Fibroblast of pulmonary artery (primary cell): ENCODE results near the gene CD300A.

Source experiments
- DNase-seq: peaks from one replicate; pipeline ENCODE4 v3.0.0-alpha.2; 2010; ENCODE audit warnings: low read depth
- H3K4me3 ChIP-seq: replicated peaks from 2 replicates; pipeline ENCODE4 v1.5.1; 2011; ENCODE audit warnings: low read depth, mild to moderate bottlenecking, control low read depth, low read length, moderate library complexity
- TF ChIP-seq, protein P1 (sequence below): IDR thresholded peaks from 2 replicates; pipeline ENCODE4 v1.5.1; 2011; ENCODE audit warnings: mild to moderate bottlenecking, control low read depth, low read length, inconsistent platforms; ENCODE audit errors: missing control alignments

Gene CD300A

DNA sequence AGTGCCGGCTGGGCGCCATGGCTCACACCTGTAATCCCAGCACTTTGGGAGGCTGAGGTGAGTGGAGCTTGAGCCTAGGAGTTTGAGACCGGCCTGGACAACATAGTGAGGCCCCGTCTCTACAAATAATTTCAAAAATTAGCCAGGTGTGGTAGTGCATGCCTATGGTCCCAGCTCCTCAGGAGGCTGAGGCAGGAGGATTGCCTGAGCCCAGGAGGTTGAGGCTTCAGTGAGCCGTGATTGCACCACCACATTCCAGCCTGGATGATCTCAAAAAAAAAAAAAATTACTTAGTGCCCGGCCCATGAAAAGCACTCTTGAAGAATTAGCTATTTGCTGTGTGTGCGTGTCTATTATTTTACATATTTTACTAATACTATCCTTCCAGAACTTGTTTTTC lies 24.9 kb upstream of the CD300A start:
- no peak overlapping the region for H3K4me3 ChIP-seq
- DNase-seq = no peak
- TF ChIP-seq, protein P1, sequence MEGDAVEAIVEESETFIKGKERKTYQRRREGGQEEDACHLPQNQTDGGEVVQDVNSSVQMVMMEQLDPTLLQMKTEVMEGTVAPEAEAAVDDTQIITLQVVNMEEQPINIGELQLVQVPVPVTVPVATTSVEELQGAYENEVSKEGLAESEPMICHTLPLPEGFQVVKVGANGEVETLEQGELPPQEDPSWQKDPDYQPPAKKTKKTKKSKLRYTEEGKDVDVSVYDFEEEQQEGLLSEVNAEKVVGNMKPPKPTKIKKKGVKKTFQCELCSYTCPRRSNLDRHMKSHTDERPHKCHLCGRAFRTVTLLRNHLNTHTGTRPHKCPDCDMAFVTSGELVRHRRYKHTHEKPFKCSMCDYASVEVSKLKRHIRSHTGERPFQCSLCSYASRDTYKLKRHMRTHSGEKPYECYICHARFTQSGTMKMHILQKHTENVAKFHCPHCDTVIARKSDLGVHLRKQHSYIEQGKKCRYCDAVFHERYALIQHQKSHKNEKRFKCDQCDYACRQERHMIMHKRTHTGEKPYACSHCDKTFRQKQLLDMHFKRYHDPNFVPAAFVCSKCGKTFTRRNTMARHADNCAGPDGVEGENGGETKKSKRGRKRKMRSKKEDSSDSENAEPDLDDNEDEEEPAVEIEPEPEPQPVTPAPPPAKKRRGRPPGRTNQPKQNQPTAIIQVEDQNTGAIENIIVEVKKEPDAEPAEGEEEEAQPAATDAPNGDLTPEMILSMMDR = no peak

GRCh38 chr17:74442291-74442669 lies 24.2 kb upstream of the CD300A start:
- no peak for DNase-seq
- TF ChIP-seq, protein P1 = no peak
- no peak overlapping the region for H3K4me3 ChIP-seq

DNA sequence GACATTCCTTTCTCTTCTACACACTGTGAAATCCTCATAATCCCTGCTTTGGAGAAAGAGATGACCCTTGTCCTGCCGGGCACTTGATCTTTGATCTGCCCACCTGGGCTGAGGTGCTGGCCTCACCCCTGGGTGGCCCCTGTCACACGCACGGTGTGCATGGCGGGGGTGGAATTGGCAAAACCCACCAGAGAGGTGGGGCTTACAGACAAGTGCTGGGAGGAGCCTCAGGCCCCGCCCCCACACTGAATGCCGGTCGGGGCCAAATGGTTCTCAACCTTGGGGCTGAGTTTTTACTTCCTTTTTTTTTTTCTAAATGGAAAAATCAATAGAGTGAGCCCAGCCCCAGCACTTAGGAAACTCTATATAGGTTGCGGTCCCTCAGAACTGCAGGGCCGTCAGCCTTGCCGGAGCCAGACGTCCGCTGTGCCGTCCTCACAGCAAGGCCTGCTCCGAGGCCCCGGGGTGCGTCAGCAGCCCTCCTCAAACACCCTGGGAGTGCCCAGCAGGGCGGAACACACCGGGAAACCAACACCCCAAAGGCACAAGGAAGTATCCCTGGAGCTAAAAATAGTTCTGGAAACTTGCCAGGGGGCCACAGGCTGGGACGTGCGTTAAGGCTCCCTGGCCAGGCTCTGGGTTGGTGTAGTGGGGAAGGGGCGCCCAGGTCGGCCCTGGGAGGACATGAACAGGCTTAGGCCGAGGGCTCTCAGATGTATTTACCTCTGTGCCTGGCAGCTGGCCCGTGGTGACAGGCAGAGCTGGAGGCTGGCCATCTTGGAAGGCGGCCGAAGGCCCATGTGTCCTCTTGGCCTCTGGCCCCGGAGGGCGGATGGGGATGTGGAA lies 23.5 kb upstream of the CD300A start:
- TF ChIP-seq, protein P1 = no peak
- H3K4me3 ChIP-seq = no peak overlapping the region
- DNase-seq = peak; percentile 63

- TF ChIP-seq, protein P1 = no peak
- DNase-seq = no peak
- H3K4me3 ChIP-seq = no peak overlapping the region
These were observed 22.7 kb upstream of the CD300A start for GRCh38 chr17:74443516-74444296.

DNA sequence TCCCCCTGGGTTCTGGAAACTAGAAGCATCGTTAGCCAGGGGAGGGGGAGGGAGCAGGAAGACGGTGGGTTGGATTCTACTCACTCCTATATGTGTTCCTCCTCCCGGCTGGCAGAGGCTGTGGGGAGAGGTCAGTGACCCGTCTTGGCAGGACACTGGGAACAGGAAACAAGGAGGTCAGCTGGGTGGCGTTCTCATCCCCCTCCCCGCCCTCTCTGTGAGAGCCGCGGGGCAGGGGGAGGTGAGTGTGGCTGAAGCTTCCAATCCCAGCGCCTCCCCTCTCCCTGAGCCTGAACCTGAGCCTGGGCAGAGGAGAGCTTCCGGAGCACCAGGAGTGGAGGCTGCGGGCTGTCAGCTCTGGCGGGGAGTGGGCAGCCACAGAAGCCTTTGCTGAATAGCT lies 22.0 kb upstream of the CD300A start:
- TF ChIP-seq, protein P1 = no peak
- DNase-seq = peak; percentile 38

GRCh38 chr17:74445158-74445557 lies 21.3 kb upstream of the CD300A start:
- no peak for DNase-seq
- H3K4me3 ChIP-seq = no peak overlapping the region
- TF ChIP-seq, protein P1 = no peak

More for the DNA sequence above, 22.0 kb upstream of the CD300A start:
- H3K4me3 ChIP-seq = no peak overlapping the region
